GM19238 (cell line): Measurements from ENCODE around the gene ABLIM2.

Source experiments
- DNase-seq: peaks from one replicate; pipeline ENCODE4 v3.0.0; 2011; ENCODE audit warnings: low spot score; ENCODE audit not compliant: insufficient read length

Gene ABLIM2

GRCh38 chr4:8008391-8008790 is 150.2 kb downstream of the ABLIM2 start:
- DNase-seq: no peak

- DNase-seq: no peak
These were observed 151.0 kb downstream of the ABLIM2 start for GRCh38 chr4:8007581-8007980.

- no peak for DNase-seq
These were observed 152.1 kb downstream of the ABLIM2 start for GRCh38 chr4:8006471-8006870.

GRCh38 chr4:8005814-8006215 is 152.8 kb downstream of the ABLIM2 start:
- DNase-seq: no peak

- DNase-seq: no peak
These were observed 153.4 kb downstream of the ABLIM2 start for GRCh38 chr4:8005033-8005808.

- no peak for DNase-seq
These were observed 154.5 kb downstream of the ABLIM2 start for GRCh38 chr4:8004066-8004465.

GRCh38 chr4:8002525-8003309 is 155.9 kb downstream of the ABLIM2 start:
- DNase-seq: no peak

- no peak for DNase-seq
These were observed 156.9 kb downstream of the ABLIM2 start for GRCh38 chr4:8001564-8002355.

GRCh38 chr4:8000721-8001491 is 157.7 kb downstream of the ABLIM2 start:
- DNase-seq: no peak

- no peak for DNase-seq
These were observed 158.4 kb downstream of the ABLIM2 start for GRCh38 chr4:8000247-8000646.

- DNase-seq: no peak
These were observed 158.9 kb downstream of the ABLIM2 start for GRCh38 chr4:7999695-8000094.

GRCh38 chr4:7999279-7999678 is 159.3 kb downstream of the ABLIM2 start:
- DNase-seq: no peak

GRCh38 chr4:7998447-7998846 is 160.2 kb downstream of the ABLIM2 start:
- DNase-seq: no peak

GRCh38 chr4:7995866-7996265 is 162.7 kb downstream of the ABLIM2 start:
- no peak for DNase-seq

GRCh38 chr4:7995135-7995534 is 163.5 kb downstream of the ABLIM2 start:
- DNase-seq: no peak

- DNase-seq: no peak
These were observed 164.9 kb downstream of the ABLIM2 start for GRCh38 chr4:7993671-7994070.

GRCh38 chr4:7992846-7993245 is 165.8 kb downstream of the ABLIM2 start:
- no peak for DNase-seq

- no peak for DNase-seq
These were observed 167.7 kb downstream of the ABLIM2 start for GRCh38 chr4:7990807-7991459.

GRCh38 chr4:7989654-7990053 is 169.0 kb downstream of the ABLIM2 start:
- DNase-seq: no peak

- DNase-seq: no peak
These were observed 170.2 kb downstream of the ABLIM2 start for GRCh38 chr4:7988437-7988836.
